Endodermal cell (in vitro differentiated cells): ENCODE measurements around the gene SUPT6H. TPM values are rescaled to one million over a fixed set of nuclear protein-coding genes. Genes with fewer than 3 reads are reported as not detected.
A peak's percentile ranks its signal among the peaks of the same experiment; 100 is the strongest.

Experiments
- DNase-seq: peaks from one replicate; pipeline ENCODE4 v3.0.0-alpha.2; 2017
- H3K27ac ChIP-seq: 2 replicates; pipeline ENCODE4 v1.5.1; 2013; ENCODE audit warnings: mild to moderate bottlenecking, low read depth, low read length, moderate library complexity
- H3K27me3 ChIP-seq: 2 replicates; pipeline ENCODE4 v1.6.1; 2013; ENCODE audit warnings: mild to moderate bottlenecking, low read length, moderate library complexity; ENCODE audit not compliant: insufficient read depth, control insufficient read depth, poor library complexity, severe bottlenecking
- H3K36me3 ChIP-seq: 2 replicates; pipeline ENCODE4 v1.7.0; 2013; ENCODE audit warnings: mild to moderate bottlenecking, low read length, moderate library complexity; ENCODE audit not compliant: control insufficient read depth, insufficient read depth
- H3K4me1 ChIP-seq: one replicate; pipeline ENCODE4 v1.7.0; 2013; ENCODE audit warnings: low read length; ENCODE audit not compliant: control insufficient read depth, insufficient read depth
- H3K4me3 ChIP-seq: 2 replicates; pipeline ENCODE4 v1.5.1; 2013; ENCODE audit warnings: mild to moderate bottlenecking, low read length, moderate library complexity
- H3K9ac ChIP-seq: 2 replicates; pipeline ENCODE4 v1.6.1; 2013; ENCODE audit warnings: mild to moderate bottlenecking, low read length, moderate library complexity; ENCODE audit not compliant: poor library complexity, severe bottlenecking; ENCODE audit errors: extremely low read depth
- H3K9me3 ChIP-seq: 2 replicates; pipeline ENCODE4 v1.6.1; 2013; ENCODE audit warnings: mild to moderate bottlenecking, low read length, moderate library complexity; ENCODE audit not compliant: control insufficient read depth
- H3K27ac Mint-ChIP-seq: 2 replicates; pipeline ENCODE4 v1.8.0; 2020; ENCODE audit warnings: mixed read lengths
- H3K27me3 Mint-ChIP-seq: 2 replicates; pipeline ENCODE4 v1.8.0; 2021; ENCODE audit warnings: mild to moderate bottlenecking, mixed read lengths; ENCODE audit not compliant: insufficient read depth
- H3K36me3 Mint-ChIP-seq: 2 replicates; pipeline ENCODE4 v1.8.0; 2020; ENCODE audit warnings: low read depth, mixed read lengths
- H3K4me1 Mint-ChIP-seq: 2 replicates; pipeline ENCODE4 v1.8.0; 2020; ENCODE audit warnings: mixed read lengths
- H3K4me3 Mint-ChIP-seq: 2 replicates; pipeline ENCODE4 v1.8.0; 2020; ENCODE audit warnings: mild to moderate bottlenecking, moderate library complexity, mixed read lengths
- H3K9me3 Mint-ChIP-seq: 2 replicates; pipeline ENCODE4 v1.8.0; 2020; ENCODE audit warnings: mild to moderate bottlenecking, mixed read lengths
- WGBS, 2 experiments: methylation state at CpG; one replicate each; pipeline versions ENCODE4 v1.1.5 to v1.1.7; 2013; ENCODE audit warnings: missing lambda C conversion rate in 2 of 2, mixed read lengths in 1 of 2; ENCODE audit not compliant: insufficient coverage in 1 of 2, insufficient read length in 1 of 2; 5-methylcytosine and 5-hydroxymethylcytosine counted together
- total RNA-seq, 2 donors: library from RNA; stranded (reverse); fragmentation: NEBNext Ultra II Directional in 1 of 2; extraction: Animal tissue kit (Norgen Biotek cat#: 25700) in 1 of 2; gene quantifications; 2 replicates in 1 of 2; 3 replicates in 1 of 2; pipeline ENCODE4 v1.2.1, GENCODE V29; 2021
- TF ChIP-seq, protein P1 (sequence below): fragments of 200-600 bp; sonication (generic); conservative IDR thresholded peaks from 2 replicates; pipeline ENCODE4 v1.5.0; 2021; ENCODE audit warnings: antibody characterized with exemption, mild to moderate bottlenecking

SUPT6H gene
- total RNA-seq, 2 donors from 2014 or later = 54.4 to 72.1 TPM

DNA sequence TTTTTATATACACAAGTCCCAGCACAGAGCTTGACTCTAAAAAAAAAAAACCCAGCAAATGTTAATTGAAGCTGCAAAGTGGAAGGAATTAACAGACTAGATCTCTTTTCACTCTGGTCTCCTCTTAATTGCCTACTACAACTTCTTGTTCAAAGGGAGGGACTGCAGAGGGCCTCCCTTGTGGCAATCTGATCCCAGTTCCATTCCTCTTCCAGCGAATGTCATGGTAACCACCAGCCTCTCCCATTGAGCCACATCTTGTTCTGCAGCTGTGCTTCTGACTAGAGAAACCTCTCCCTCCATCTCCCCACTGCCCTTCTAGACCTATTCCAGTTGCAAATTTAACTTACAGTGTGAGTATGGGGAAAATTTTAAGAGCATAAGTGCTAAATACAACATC is 5.9 kb downstream of the SUPT6H start:
- Histone ChIP-seq H3K4me3 (no peak overlapping the region), H3K4me1 (no peaks in the 10 kb centered on the region), H3K27ac (peak overlapping the region; percentile 39), H3K9me3 (no peaks in the 10 kb centered on the region), H3K36me3 (peaks cover 67% of the 10 kb centered on the region), H3K9ac (no peak overlapping the region), H3K27me3 (no peaks in the 10 kb centered on the region)
- TF ChIP-seq, protein P1, sequence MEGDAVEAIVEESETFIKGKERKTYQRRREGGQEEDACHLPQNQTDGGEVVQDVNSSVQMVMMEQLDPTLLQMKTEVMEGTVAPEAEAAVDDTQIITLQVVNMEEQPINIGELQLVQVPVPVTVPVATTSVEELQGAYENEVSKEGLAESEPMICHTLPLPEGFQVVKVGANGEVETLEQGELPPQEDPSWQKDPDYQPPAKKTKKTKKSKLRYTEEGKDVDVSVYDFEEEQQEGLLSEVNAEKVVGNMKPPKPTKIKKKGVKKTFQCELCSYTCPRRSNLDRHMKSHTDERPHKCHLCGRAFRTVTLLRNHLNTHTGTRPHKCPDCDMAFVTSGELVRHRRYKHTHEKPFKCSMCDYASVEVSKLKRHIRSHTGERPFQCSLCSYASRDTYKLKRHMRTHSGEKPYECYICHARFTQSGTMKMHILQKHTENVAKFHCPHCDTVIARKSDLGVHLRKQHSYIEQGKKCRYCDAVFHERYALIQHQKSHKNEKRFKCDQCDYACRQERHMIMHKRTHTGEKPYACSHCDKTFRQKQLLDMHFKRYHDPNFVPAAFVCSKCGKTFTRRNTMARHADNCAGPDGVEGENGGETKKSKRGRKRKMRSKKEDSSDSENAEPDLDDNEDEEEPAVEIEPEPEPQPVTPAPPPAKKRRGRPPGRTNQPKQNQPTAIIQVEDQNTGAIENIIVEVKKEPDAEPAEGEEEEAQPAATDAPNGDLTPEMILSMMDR = no peak
- no peaks in the 10 kb centered on the region for H3K27me3 Mint-ChIP-seq
- peaks cover 11% of the 10 kb centered on the region for H3K4me1 Mint-ChIP-seq
- H3K27ac Mint-ChIP-seq = peak overlapping the region; percentile 35
- no peak overlapping the region for H3K4me3 Mint-ChIP-seq
- H3K9me3 Mint-ChIP-seq = no peaks in the 10 kb centered on the region
- DNase-seq = no peak
- whole genome bisulfite sequencing, 2 experiments = 86 to 100% methylated on average over 1 of the region's 1 CpG
- peaks cover 60% of the 10 kb centered on the region for H3K36me3 Mint-ChIP-seq

DNA sequence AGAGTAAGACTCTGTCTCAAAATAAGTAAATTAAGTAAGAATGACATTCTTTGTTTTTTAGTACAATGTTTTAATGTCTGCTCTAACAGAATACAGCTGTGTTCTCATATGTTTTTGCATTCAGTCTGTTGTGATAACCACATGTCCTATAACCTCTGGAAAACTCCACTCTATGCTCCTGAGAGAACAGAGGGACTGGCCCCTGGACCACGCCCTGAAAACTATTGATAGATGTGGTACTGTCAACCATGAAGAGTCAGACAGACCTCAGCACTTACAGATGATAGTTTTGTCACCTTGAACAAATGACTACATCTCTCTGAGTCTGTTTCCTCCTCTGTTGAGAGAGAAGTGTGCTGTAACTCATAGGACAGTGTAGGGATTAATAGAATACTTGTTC is 7.9 kb downstream of the SUPT6H start:
- Histone ChIP-seq H3K4me1 (no peaks in the 10 kb centered on the region), H3K27ac (no peak overlapping the region), H3K9me3 (no peaks in the 10 kb centered on the region), H3K36me3 (peaks cover 80% of the 10 kb centered on the region), H3K9ac (no peak overlapping the region), H3K27me3 (no peaks in the 10 kb centered on the region), H3K4me3 (no peak overlapping the region)
- Mint-ChIP-seq H3K4me3 (no peak overlapping the region), H3K27ac (no peak overlapping the region), H3K4me1 (peaks cover under 1% of the 10 kb centered on the region), H3K27me3 (no peaks in the 10 kb centered on the region), H3K9me3 (no peaks in the 10 kb centered on the region), H3K36me3 (peaks cover 66% of the 10 kb centered on the region)
- 100% methylated on average over 1 of the region's 1 CpG; no CpG with 5 or more reads in 1 of the 2 experiments for WGBS, 2 experiments
- TF ChIP-seq, protein P1 = no peak
- DNase-seq = no peak

DNA sequence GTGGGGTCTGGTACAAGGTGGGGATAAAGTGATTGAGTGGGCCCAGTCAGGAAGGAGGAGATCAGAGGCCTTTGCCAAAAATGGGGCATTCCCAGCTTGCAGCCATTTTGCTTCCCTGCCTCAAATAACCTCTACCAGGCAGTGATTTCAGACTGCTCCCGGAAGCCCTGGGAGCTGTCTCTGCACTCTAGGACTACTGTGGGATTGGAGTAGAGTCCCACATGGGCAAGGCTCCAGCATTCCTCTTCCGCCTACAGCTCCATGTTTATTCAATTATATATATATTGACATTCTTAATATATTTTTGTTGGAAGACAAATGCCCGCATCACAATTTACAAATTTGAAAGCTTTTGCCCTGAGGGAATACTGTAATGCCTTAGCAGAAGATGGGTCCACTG is 13.5 kb downstream of the SUPT6H start:
- peaks cover 85% of the 10 kb centered on the region for H3K36me3 ChIP-seq
- Mint-ChIP-seq H3K36me3 (peaks cover 74% of the 10 kb centered on the region), H3K27ac (no peak overlapping the region), H3K4me3 (no peak overlapping the region), H3K27me3 (no peaks in the 10 kb centered on the region), H3K4me1 (no peaks in the 10 kb centered on the region), H3K9me3 (no peaks in the 10 kb centered on the region)
- DNase-seq = no peak
- no peak overlapping the region for H3K27ac ChIP-seq
- H3K9me3 ChIP-seq = no peaks in the 10 kb centered on the region
- WGBS, 2 experiments = 86 to 100% methylated on average over 1 to 2 of the region's 3 CpGs
- H3K4me1 ChIP-seq = no peaks in the 10 kb centered on the region
- no peaks in the 10 kb centered on the region for H3K27me3 ChIP-seq
- no peak overlapping the region for H3K9ac ChIP-seq
- TF ChIP-seq, protein P1 = no peak
- H3K4me3 ChIP-seq = no peak overlapping the region
